Measurements from ENCODE around the gene IMPDH1.
A peak's percentile ranks its signal among the peaks of the same experiment; 100 is the strongest.

The IMPDH1 gene

GRCh38 chr7:128370491-128370890, 39.3 kb downstream of the IMPDH1 start:
- no peak overlapping the region for H3K18ac ChIP-seq (ENCODE audit: low read length)

GRCh38 chr7:128366986-128367385, 42.8 kb downstream of the IMPDH1 start:
- H3K27me3 ChIP-seq (ENCODE audit: control insufficient read depth in 3 of 3, insufficient read depth in 3 of 3, low read depth in 1 of 3, low read length in 3 of 3) = peaks cover 2 to 52% (median 33%) of the 10 kb centered on the region in 3 experiments

More at GRCh38 chr7:128370491-128370890, 39.3 kb downstream of the IMPDH1 start:
- no peak overlapping the region for H3K4me3 ChIP-seq (ENCODE audit: low read length in 2 of 2)
- H3K9me3 ChIP-seq (replicated peaks in 1 of 2; ENCODE audit: control insufficient read depth in 2 of 2, insufficient read depth in 1 of 2, low read depth in 1 of 2, low read length in 2 of 2) = no peaks in the 10 kb centered on the region
- no peak overlapping the region for H3K14ac ChIP-seq (ENCODE audit: low read length)
- no peaks in the 10 kb centered on the region for H3K4me1 ChIP-seq (ENCODE audit: control insufficient read depth in 2 of 2, insufficient read depth in 1 of 2, low read depth in 1 of 2, low read length in 2 of 2)
- H3K4me2 ChIP-seq (ENCODE audit: insufficient read depth, low read length, poor library complexity, severe bottlenecking) = no peak overlapping the region
- H2AFZ ChIP-seq (ENCODE audit: low read length) = no peak overlapping the region
- H3K79me1 ChIP-seq (ENCODE audit: low read depth, low read length) = no peaks in the 10 kb centered on the region
- H4K91ac ChIP-seq (ENCODE audit: low read depth, low read length, poor library complexity) = no peak overlapping the region
- peaks cover 0 to 27% (median 6%) of the 10 kb centered on the region in 3 experiments for H3K27me3 ChIP-seq (ENCODE audit: control insufficient read depth in 3 of 3, insufficient read depth in 3 of 3, low read depth in 1 of 3, low read length in 3 of 3)
- no peak for DNase-seq (ENCODE audit: low spot score)
- no peak overlapping the region for H2BK12ac ChIP-seq (ENCODE audit: low read length)
- no peak overlapping the region for H3K4ac ChIP-seq (ENCODE audit: low read length)
- H2BK5ac ChIP-seq (ENCODE audit: low read length) = no peak overlapping the region
- H2BK120ac ChIP-seq (ENCODE audit: low read depth, low read length) = no peak overlapping the region
- H3K27ac ChIP-seq (replicated peaks; ENCODE audit: low read length) = no peak overlapping the region
- H3K9ac ChIP-seq (ENCODE audit: low read depth, low read length, poor library complexity) = no peak overlapping the region
- no CpG with 5 or more reads among the region's 4 CpGs for WGBS, 2 donors (ENCODE audit: extremely low coverage in 2 of 2, insufficient read length in 2 of 2, insufficient replicate concordance in 1 of 2)
- no peak overlapping the region for H3K23ac ChIP-seq (ENCODE audit: low read depth, low read length, poor library complexity)
- H4K8ac ChIP-seq (ENCODE audit: low read depth, low read length) = no peak overlapping the region
- no peaks in the 10 kb centered on the region for H3K36me3 ChIP-seq (replicated peaks in 1 of 2; ENCODE audit: control insufficient read depth in 2 of 2, insufficient read depth in 2 of 2, low read length in 2 of 2)
- H2BK15ac ChIP-seq (ENCODE audit: low read length) = no peak overlapping the region
- no peak overlapping the region for H2AK5ac ChIP-seq (ENCODE audit: low read depth, low read length)

DNA sequence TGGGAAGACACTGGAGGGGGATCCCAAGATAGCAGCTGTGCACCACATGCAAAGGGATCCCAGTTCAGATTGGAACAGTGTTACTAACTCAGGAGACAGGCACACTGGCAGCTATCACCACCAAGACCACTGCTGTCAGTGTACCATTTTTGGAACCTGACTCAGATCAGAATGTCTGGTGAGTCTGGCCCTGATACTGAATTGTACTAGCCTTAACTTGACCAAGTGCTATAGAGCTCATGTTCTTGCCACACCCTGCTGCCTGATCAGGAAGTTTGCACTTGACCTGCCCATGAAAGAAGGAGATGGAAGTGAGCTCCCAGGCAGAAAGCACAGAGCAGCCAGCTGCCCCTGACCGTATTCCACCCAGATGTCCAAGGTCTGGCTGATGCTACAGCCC, 43.5 kb downstream of the IMPDH1 start:
- H3K4me3 ChIP-seq (ENCODE audit: low read length in 2 of 2) = no peak overlapping the region
- no peaks in the 10 kb centered on the region for H3K9me3 ChIP-seq (replicated peaks in 1 of 2; ENCODE audit: control insufficient read depth in 2 of 2, insufficient read depth in 1 of 2, low read depth in 1 of 2, low read length in 2 of 2)
- WGBS, 2 donors (ENCODE audit: extremely low coverage in 2 of 2, insufficient read length in 2 of 2, insufficient replicate concordance in 1 of 2) = no CpG with 5 or more reads among the region's 1 CpG
- no peaks in the 10 kb centered on the region for H3K36me3 ChIP-seq (replicated peaks in 1 of 2; ENCODE audit: control insufficient read depth in 2 of 2, insufficient read depth in 2 of 2, low read length in 2 of 2)
- H3K14ac ChIP-seq (ENCODE audit: low read length) = no peak overlapping the region
- H3K18ac ChIP-seq (ENCODE audit: low read length) = no peak overlapping the region
- H2BK15ac ChIP-seq (ENCODE audit: low read length) = no peak overlapping the region
- H3K4ac ChIP-seq (ENCODE audit: low read length) = no peak overlapping the region
- H3K4me1 ChIP-seq (ENCODE audit: control insufficient read depth in 2 of 2, insufficient read depth in 1 of 2, low read depth in 1 of 2, low read length in 2 of 2) = peaks cover 0 to 2% of the 10 kb centered on the region in 2 donors
- no peak overlapping the region for H3K9ac ChIP-seq (ENCODE audit: low read depth, low read length, poor library complexity)
- no peak overlapping the region for H4K91ac ChIP-seq (ENCODE audit: low read depth, low read length, poor library complexity)
- no peak overlapping the region for H3K27ac ChIP-seq (replicated peaks; ENCODE audit: low read length)
- H3K79me1 ChIP-seq (ENCODE audit: low read depth, low read length) = peaks cover 1% of the 10 kb centered on the region
- H3K27me3 ChIP-seq (ENCODE audit: control insufficient read depth in 3 of 3, insufficient read depth in 3 of 3, low read depth in 1 of 3, low read length in 3 of 3) = peaks cover 5 to 56% (median 39%) of the 10 kb centered on the region in 3 experiments
- no peak overlapping the region for H2AK5ac ChIP-seq (ENCODE audit: low read depth, low read length)
- peak overlapping the region; percentile 51 for H3K23ac ChIP-seq (ENCODE audit: low read depth, low read length, poor library complexity)
- H2BK12ac ChIP-seq (ENCODE audit: low read length) = no peak overlapping the region
- no peak overlapping the region for H3K4me2 ChIP-seq (ENCODE audit: insufficient read depth, low read length, poor library complexity, severe bottlenecking)
- no peak overlapping the region for H2BK120ac ChIP-seq (ENCODE audit: low read depth, low read length)
- H2AFZ ChIP-seq (ENCODE audit: low read length) = no peak overlapping the region
- no peak for DNase-seq (ENCODE audit: low spot score)
- H4K8ac ChIP-seq (ENCODE audit: low read depth, low read length) = no peak overlapping the region
- H2BK5ac ChIP-seq (ENCODE audit: low read length) = no peak overlapping the region

More at GRCh38 chr7:128366986-128367385, 42.8 kb downstream of the IMPDH1 start:
- no peak overlapping the region for H4K8ac ChIP-seq (ENCODE audit: low read depth, low read length)
- DNase-seq (ENCODE audit: low spot score) = no peak
- no peaks in the 10 kb centered on the region for H3K79me1 ChIP-seq (ENCODE audit: low read depth, low read length)
- H3K4me2 ChIP-seq (ENCODE audit: insufficient read depth, low read length, poor library complexity, severe bottlenecking) = no peak overlapping the region
- H2AK5ac ChIP-seq (ENCODE audit: low read depth, low read length) = no peak overlapping the region
- H2BK120ac ChIP-seq (ENCODE audit: low read depth, low read length) = no peak overlapping the region
- H3K18ac ChIP-seq (ENCODE audit: low read length) = no peak overlapping the region
- no peak overlapping the region for H2AFZ ChIP-seq (ENCODE audit: low read length)
- no peak overlapping the region for H3K27ac ChIP-seq (replicated peaks; ENCODE audit: low read length)
- no peak overlapping the region for H3K23ac ChIP-seq (ENCODE audit: low read depth, low read length, poor library complexity)
- H3K36me3 ChIP-seq (replicated peaks in 1 of 2; ENCODE audit: control insufficient read depth in 2 of 2, insufficient read depth in 2 of 2, low read length in 2 of 2) = no peaks in the 10 kb centered on the region
- H3K9ac ChIP-seq (ENCODE audit: low read depth, low read length, poor library complexity) = no peak overlapping the region
- no peak overlapping the region for H3K14ac ChIP-seq (ENCODE audit: low read length)
- H2BK12ac ChIP-seq (ENCODE audit: low read length) = no peak overlapping the region
- no peaks in the 10 kb centered on the region for H3K9me3 ChIP-seq (replicated peaks in 1 of 2; ENCODE audit: control insufficient read depth in 2 of 2, insufficient read depth in 1 of 2, low read depth in 1 of 2, low read length in 2 of 2)
- no peak overlapping the region for H3K4ac ChIP-seq (ENCODE audit: low read length)
- H4K91ac ChIP-seq (ENCODE audit: low read depth, low read length, poor library complexity) = no peak overlapping the region
- no peak overlapping the region for H2BK15ac ChIP-seq (ENCODE audit: low read length)
- H2BK5ac ChIP-seq (ENCODE audit: low read length) = no peak overlapping the region
- no peak overlapping the region for H3K4me3 ChIP-seq (ENCODE audit: low read length in 2 of 2)
- H3K4me1 ChIP-seq (ENCODE audit: control insufficient read depth in 2 of 2, insufficient read depth in 1 of 2, low read depth in 1 of 2, low read length in 2 of 2) = peaks cover 0 to under 1% of the 10 kb centered on the region in 2 donors

DNA sequence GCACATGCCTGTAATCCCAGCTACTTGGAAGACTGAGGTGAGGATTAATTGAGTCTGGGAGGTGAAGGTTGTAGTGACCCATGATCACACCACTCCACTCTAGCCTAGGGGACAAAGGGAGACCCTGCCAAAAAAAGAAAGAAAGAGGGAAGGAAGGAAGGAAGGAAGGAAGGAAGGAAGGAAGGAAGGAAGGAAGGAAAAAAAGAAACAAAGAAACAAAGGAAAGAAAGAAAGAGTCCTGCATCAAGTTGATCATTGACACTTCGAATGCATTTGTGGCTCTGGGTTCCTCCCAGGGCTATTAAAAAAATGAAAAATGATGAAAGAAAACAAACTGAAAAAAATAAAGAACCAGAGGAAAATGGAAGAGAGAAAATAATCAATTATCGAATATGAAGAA, 44.4 kb downstream of the IMPDH1 start:
- H3K4me1 ChIP-seq (ENCODE audit: control insufficient read depth in 2 of 2, insufficient read depth in 1 of 2, low read depth in 1 of 2, low read length in 2 of 2) = peaks cover 2 to 9% of the 10 kb centered on the region in 2 donors
- no peaks in the 10 kb centered on the region for H3K9me3 ChIP-seq (replicated peaks in 1 of 2; ENCODE audit: control insufficient read depth in 2 of 2, insufficient read depth in 1 of 2, low read depth in 1 of 2, low read length in 2 of 2)
- DNase-seq (ENCODE audit: low spot score) = no peak
- no peak overlapping the region for H3K27ac ChIP-seq (replicated peaks; ENCODE audit: low read length)
- no peak overlapping the region for H2AK5ac ChIP-seq (ENCODE audit: low read depth, low read length)
- H4K8ac ChIP-seq (ENCODE audit: low read depth, low read length) = no peak overlapping the region
- H2BK5ac ChIP-seq (ENCODE audit: low read length) = no peak overlapping the region
- WGBS, 2 donors (ENCODE audit: extremely low coverage in 2 of 2, insufficient read length in 2 of 2, insufficient replicate concordance in 1 of 2) = no CpG with 5 or more reads among the region's 2 CpGs
- H2BK15ac ChIP-seq (ENCODE audit: low read length) = no peak overlapping the region
- no peak overlapping the region for H2BK120ac ChIP-seq (ENCODE audit: low read depth, low read length)
- H2BK12ac ChIP-seq (ENCODE audit: low read length) = no peak overlapping the region
- H3K4me3 ChIP-seq (ENCODE audit: low read length in 2 of 2) = no peak overlapping the region
- H3K4me2 ChIP-seq (ENCODE audit: insufficient read depth, low read length, poor library complexity, severe bottlenecking) = no peak overlapping the region
- peaks cover 5 to 65% (median 46%) of the 10 kb centered on the region in 3 experiments for H3K27me3 ChIP-seq (ENCODE audit: control insufficient read depth in 3 of 3, insufficient read depth in 3 of 3, low read depth in 1 of 3, low read length in 3 of 3)
- no peak overlapping the region for H2AFZ ChIP-seq (ENCODE audit: low read length)
- H3K36me3 ChIP-seq (replicated peaks in 1 of 2; ENCODE audit: control insufficient read depth in 2 of 2, insufficient read depth in 2 of 2, low read length in 2 of 2) = no peaks in the 10 kb centered on the region
- H3K79me1 ChIP-seq (ENCODE audit: low read depth, low read length) = peaks cover 1% of the 10 kb centered on the region
- H3K4ac ChIP-seq (ENCODE audit: low read length) = no peak overlapping the region
- H3K18ac ChIP-seq (ENCODE audit: low read length) = no peak overlapping the region
- H3K23ac ChIP-seq (ENCODE audit: low read depth, low read length, poor library complexity) = no peak overlapping the region
- H4K91ac ChIP-seq (ENCODE audit: low read depth, low read length, poor library complexity) = no peak overlapping the region
- H3K9ac ChIP-seq (ENCODE audit: low read depth, low read length, poor library complexity) = no peak overlapping the region
- H3K14ac ChIP-seq (ENCODE audit: low read length) = no peak overlapping the region
